GM18909 (cell line): Measurements from ENCODE around the gene MT1B.
"Not testable (repeated sequence)": the region's sequence is repeated elsewhere in the genome, so short reads cannot be mapped to it uniquely, and the experiment has no call there.

Experiments used
- ATAC-seq: cut with Tn5 transposase; IDR thresholded peaks from one replicate; pipeline ENCODE4 v1.9.1; 2021; ENCODE audit warnings: mild to moderate bottlenecking; ENCODE audit not compliant: unreplicated experiment, poor library complexity

The MT1B gene

GRCh38 chr16:56618138-56618537 lies 33.5 kb upstream of the MT1B start:
- no peak for ATAC-seq

DNA sequence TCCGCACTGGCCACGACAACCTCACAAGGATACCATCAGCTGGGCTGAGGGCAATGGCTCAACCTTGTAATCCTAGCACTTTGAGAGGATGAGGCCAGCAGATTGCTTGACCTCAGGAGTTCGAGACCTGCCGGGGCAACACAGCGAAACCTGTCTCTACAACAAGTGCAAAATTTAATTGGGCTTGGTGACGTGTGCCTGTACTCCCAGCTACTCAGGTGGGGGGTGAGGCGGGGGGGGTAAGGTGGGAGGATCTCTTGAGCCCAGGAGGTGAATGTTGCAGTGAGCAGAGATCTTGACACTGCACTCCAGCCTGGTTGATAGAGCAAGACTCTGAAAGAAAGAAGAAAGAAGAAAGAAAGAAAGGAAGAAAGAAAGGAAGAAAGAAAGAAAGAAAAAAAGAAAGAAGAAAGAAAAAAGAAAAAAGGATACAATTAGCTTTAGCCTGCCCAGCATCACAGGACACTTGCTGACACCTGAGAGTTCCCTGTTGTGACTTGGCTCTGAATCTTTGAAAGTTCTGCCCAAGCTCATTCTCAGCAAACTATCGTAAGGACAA lies 31.3 kb upstream of the MT1B start:
- no peak for ATAC-seq

- not testable (repeated sequence) for ATAC-seq
Measured at GRCh38 chr16:56621665-56622445, 29.8 kb upstream of the MT1B start.

DNA sequence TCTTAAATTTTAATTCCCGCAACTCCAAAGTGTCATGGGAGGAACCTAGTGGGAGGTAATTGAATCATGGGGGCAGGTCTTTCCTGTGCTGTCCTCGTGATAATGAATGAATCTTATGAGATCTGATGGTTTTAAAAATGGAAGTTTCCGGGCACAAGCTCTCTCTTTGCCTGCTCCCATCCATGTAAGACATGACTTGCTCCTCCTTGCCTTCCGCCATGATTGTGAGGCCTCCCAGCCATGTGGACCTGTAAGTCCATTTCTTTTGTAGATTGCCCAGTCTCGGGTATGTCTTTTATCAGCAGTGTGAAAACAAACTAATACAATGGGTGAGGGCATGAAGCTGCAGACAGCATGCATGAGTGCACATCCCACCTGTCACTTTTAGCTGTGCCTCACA lies 28.5 kb upstream of the MT1B start:
- not testable (repeated sequence) for ATAC-seq

GRCh38 chr16:56623637-56624036 lies 28.0 kb upstream of the MT1B start:
- ATAC-seq: no peak

DNA sequence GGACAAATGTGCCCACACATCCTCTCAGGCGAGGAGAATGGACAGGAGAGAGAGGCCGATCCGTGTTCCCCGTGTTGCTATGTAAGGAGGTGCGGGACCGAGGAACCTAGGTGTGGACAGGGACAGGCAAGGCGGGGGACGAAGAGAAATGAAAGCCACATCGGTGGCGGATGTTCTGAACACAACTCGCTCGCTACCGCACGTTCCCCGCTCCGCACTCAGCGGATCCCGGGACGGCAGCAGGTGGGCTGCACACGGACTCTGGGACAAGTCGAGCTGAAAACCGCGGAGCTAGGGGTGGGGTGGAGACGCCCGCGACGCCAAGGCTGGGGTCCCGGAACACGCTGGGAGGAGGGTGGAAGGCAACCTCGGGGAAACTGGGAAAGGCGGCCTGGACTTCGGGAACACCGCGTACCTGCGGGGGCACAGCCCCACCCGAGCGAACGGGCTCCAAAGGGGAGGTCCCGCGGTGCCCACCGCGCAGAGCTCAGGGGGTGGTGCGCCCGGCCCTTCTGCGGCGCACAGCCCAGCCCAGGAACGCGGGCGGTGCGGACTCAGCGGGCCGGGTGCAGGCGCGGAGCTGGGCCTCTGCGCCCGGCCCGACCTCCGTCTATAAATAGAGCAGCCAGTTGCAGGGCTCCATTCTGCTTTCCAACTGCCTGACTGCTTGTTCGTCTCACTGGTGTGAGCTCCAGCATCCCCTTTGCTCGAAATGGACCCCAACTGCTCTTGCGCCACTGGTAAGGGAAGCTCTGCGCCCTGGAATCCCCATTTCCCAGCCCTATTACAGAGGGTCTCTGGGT lies 26.3 kb upstream of the MT1B start, which contains the start of gene MT1E:
MT1E (plus strand) TSS at position 642 of the 803 bp plus-strand sequence; CDS start at position 713, 71 bp downstream.
- ATAC-seq: peak; percentile 59

DNA sequence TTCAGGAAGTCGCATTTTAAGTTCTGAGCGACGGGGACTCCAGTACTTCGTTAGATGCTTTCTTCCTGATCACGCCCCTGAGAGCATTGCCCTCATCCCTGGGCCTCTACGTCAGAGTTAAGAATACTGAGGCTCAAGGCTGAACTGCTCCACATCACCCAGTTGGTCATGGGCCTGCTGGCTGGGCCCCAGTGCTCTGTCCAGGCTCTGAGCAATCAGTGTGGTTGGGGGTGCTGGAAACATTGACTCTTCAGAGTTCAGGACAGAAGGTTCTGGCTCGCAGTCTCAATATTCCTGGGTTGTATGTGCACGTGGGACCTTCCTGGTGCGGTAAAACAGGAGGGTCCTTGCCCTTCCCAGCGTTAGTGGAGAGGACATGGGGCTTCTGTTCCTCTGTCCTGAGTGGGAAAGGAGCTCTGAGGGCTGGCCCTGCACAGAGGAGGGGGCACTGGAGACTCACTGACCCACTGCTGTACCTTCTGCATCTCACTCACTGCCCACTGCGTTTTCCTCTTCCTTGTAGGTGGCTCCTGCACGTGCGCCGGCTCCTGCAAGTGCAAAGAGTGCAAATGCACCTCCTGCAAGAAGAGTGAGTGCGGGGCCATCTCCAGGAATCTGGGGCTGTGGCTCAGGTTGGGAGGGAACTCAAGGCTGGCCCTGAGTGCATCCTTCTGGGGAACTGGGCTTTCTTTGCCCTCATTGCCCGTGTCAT lies 25.6 kb upstream of the MT1B start:
- ATAC-seq: no peak

GRCh38 chr16:56626685-56627084 lies 25.0 kb upstream of the MT1B start:
- ATAC-seq: no peak

- no peak for ATAC-seq
Measured at GRCh38 chr16:56628486-56629350, 23.0 kb upstream of the MT1B start.

GRCh38 chr16:56629531-56629930 lies 22.2 kb upstream of the MT1B start:
- ATAC-seq: no peak

GRCh38 chr16:56630134-56630533 lies 21.6 kb upstream of the MT1B start:
- peak; percentile 78 for ATAC-seq

- no peak for ATAC-seq
Measured at GRCh38 chr16:56631197-56631596, 20.5 kb upstream of the MT1B start.

DNA sequence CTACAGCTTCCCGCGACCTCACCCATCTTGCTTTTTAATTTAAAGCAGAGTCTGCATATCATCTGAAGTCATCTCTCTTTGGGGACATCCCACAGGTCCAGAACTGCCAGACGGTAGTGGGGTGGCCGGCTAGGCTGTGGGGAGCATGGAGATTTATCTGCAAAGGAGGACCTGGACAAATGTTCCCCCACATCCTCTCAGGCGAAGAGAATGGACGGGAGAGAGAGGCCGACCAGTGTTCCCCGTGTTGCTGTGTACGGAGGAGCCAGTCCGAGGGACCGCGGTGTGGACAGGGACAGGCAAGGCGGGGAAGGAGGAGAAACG lies 19.9 kb upstream of the MT1B start:
- no peak for ATAC-seq

DNA sequence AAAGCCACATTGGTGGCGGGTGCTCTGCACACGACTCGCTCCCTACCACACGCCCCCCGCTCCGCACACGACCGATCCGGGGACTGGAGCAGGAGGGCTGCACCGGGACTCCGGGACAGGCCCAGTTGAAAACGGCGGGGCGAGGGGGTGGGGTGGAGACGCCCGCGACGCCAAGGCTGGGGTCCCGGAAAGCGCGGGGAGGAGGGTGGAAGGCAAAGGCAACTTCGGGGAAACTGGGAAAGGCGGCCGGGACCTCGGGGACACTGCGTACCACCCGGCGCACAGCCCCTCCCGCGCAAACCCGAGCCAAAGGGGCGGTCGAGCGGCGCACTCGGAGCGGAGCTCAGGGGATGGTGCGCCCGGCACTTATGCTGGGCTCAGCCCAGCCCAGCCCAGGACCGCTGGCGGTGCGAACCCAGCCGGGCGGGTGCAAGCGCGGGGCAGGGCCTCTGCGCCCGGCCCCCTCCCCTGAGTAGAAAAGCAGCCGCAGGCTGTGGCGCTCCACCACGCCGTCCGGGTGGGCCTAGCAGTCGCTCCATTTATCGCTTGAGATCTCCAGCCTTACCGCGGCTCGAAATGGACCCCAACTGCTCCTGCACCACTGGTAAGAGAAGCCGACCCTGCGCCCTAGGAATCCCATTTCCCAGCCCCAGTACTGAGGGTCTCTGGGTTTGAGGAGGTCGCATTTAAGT lies 19.4 kb upstream of the MT1B start, which contains the start of gene MT1M:
MT1M (plus strand) TSS at position 504 of the 692 bp plus-strand sequence; CDS start at position 577, 73 bp downstream.
- no peak for ATAC-seq

DNA sequence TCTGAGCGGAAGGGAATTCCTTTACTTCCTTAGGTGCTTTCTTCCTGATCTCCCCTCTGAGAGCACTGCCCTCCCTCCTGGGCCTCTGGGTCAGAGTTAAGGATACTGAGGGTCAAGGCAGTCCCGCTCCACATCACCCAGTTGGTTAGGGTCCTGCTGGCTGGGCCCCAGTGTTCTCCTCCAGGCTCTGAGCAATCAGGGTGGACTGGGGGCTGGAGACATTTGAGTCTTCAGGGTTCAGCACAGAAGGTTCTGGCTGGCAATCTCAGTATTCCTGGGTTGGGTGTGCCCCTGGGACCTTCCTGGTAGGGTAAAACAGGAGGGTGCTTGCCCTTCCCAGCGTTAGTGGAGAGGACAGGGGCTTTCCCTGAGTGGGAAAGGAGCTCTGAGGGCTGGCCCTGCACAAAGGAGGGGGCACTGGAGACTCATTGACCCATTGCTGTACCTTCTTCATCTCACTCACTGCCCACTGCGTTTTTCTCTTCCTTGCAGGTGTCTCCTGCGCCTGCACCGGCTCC lies 18.8 kb upstream of the MT1B start:
- no peak for ATAC-seq

DNA sequence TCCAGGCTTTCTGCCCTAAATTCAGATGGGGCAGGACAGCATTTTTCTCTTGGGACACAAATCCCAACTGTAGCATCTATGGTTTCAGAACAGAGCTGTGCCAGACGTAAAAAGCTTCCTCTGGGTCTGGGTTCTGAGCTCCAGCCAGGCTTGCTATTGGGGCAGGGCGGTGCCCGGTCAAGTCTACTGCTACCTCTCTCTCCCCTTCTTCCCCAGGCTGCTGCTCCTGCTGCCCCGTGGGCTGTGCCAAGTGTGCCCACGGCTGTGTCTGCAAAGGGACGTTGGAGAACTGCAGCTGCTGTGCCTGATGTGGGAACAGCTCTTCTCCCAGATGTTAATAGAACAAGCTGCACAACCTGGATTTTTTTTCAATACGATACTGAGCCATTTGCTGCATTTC lies 18.2 kb upstream of the MT1B start:
- ATAC-seq: no peak

DNA sequence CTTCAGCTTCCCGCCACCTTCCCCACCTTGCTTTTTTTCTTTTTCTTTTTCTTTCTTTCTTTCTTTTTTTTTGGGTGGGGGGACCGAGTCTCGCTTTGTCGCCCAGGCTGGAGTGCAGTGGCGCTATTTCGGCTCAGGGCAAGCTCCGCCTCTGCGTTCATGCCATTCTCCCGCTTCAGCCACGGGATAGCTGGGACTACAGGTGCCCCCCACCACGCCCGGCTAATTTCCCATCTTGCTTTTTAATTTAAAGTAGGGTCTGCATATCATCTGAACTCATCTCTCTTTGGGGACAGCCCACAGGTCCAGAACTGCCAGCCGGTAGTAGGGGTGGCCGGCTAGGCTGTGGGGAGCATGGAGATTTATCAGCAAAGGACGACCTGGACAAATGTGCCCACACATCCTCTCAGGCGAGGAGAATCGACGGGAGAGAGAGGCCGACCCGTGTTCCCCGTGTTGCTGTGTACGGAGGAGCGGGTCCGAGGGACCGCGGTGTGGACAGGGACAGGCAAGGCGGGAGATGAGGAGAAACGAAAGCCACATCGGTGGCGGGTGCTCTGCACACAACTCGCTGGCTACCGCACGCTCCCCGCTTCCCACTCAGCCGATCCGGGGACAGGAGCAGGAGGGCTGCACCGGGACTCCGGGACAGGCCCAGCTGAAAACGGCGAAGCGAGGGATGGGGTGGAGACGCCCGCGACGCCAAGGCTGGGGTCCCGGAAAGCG lies 16.8 kb upstream of the MT1B start:
- no peak for ATAC-seq

GRCh38 chr16:56635441-56635967 lies 16.2 kb upstream of the MT1B start:
- no peak for ATAC-seq
